NCI-H526 (cell line): ENCODE results near the gene CALN1.

ENCODE experiments used
- DNase-seq, 2 experiments: peaks; one replicate each; lab custom pipeline; 2025; lab: John Stamatoyannopoulos, UW

CALN1 gene

GRCh38 chr7:72183835-72184234, 228.3 kb downstream of the CALN1 start:
- peak in 1 of 2 experiments; percentile 30 for DNase-seq

GRCh38 chr7:72182036-72182435, 230.1 kb downstream of the CALN1 start:
- no peak for DNase-seq

- no peak for DNase-seq
These were observed 235.3 kb downstream of the CALN1 start for GRCh38 chr7:72176875-72177274.

GRCh38 chr7:72170475-72170874, 241.7 kb downstream of the CALN1 start:
- no peak for DNase-seq

DNA sequence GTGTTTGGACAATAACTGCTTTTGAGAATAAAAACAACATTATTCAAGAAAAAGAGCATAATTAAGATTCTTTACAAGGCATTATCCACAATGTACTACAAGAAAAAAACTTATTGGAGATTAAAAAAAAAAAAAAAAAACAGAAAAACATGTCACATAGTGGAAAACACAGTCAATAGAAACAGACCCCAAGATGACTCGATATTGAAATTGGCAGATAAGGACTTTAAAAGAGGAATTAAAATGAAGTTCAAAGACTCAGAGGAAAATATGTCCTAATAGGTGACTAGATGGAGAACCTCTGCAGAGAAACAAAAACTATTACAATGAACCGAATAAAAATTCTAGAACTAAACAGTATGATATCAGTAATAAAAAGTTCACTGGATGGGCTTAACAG, 248.9 kb downstream of the CALN1 start:
- no peak for DNase-seq

- DNase-seq: no peak
These were observed 250.6 kb downstream of the CALN1 start for GRCh38 chr7:72161534-72161933.

GRCh38 chr7:72159911-72160310, 252.2 kb downstream of the CALN1 start:
- no peak for DNase-seq

GRCh38 chr7:72156671-72157070, 255.5 kb downstream of the CALN1 start:
- DNase-seq: no peak

- no peak for DNase-seq
These were observed 259.0 kb downstream of the CALN1 start for GRCh38 chr7:72153132-72153512.

GRCh38 chr7:72152161-72153131, 259.7 kb downstream of the CALN1 start:
- no peak for DNase-seq

DNA sequence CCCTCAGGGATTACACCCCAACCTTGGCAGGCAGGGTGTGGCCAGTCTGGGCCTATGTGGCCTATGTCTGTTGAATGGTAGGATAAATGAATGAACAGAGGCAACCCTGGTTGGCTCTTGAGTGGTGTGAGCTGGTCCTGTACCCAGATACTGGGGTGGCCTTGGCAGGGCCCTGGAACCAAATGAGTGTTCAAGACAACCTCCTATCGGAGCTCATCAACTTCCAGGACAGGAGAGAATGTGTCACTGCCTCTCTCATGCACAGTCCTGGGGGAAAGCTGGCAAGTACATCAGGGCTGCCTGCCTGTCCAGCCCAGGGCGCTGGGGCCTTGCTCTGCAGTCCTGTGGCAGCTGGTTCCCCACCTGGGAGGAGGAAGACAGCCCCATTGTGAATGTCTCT, 271.6 kb downstream of the CALN1 start:
- no peak for DNase-seq

- no peak for DNase-seq
These were observed 285.0 kb downstream of the CALN1 start for GRCh38 chr7:72127136-72127535.

DNA sequence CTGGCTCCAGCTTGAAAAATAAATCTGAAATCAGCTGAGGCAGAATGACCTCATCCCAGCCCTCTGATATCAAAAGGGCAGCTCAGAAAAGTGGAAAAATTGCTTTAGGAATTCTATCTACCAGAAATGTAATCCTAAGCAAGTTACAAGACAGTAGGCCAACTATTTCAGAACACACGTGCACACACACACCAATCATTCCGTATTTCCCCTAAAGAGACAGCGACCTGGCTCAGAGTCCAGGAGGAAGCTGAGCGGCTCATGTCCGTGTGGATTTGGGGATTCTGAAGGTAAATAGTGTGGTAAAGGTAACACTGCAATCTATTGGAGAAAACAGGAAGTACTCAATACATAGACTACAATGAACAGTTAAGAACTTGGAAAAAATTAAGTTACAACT, 288.2 kb downstream of the CALN1 start:
- DNase-seq: no peak

DNA sequence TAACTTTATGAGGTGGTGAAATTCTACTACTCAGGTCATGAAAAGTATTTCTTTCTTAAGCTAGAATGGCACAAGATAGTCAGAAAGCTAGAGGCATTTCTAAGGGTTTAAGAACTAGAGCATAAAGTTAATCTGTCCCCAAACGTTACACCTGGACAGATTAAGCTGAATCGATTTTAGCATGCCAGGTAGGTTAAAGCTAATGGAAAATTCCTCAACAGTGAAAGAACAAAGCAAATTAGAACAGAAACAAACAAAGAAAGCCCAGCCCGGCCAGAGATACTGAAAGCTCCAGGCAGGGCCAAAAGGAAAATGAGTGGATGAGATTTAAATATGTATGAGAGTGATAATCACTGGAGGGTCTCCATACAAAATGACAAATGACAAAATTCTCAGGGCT, 293.8 kb downstream of the CALN1 start:
- no peak for DNase-seq

DNA sequence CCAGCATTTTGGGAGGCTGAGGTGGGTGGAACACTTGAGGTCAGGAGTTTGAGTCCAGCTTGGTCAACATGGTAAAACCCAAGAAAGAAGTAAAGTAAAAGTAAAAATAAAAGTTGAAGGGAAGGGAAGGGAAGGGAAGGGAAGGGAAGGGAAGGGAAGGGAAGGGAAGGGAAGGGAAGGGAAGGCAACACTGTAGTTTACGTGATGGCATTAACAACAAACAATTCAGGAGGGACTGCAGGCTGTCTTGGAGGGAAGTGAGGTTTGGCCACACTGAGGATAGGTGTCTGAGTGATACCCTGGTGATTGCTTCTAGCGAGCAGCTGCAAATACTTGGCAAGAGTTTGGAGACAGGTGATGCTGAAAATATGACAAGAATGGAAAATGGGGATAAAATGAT, 298.0 kb downstream of the CALN1 start:
- DNase-seq: no peak

- DNase-seq: no peak
These were observed 299.1 kb downstream of the CALN1 start for GRCh38 chr7:72112992-72113391.

GRCh38 chr7:72112530-72112929, 299.6 kb downstream of the CALN1 start:
- no peak for DNase-seq

GRCh38 chr7:72111086-72111485, 301.1 kb downstream of the CALN1 start:
- no peak for DNase-seq

- DNase-seq: no peak
These were observed 302.6 kb downstream of the CALN1 start for GRCh38 chr7:72109566-72109965.

GRCh38 chr7:72106405-72106804, 305.7 kb downstream of the CALN1 start:
- DNase-seq: no peak

GRCh38 chr7:72101444-72101843, 310.7 kb downstream of the CALN1 start:
- no peak for DNase-seq

DNA sequence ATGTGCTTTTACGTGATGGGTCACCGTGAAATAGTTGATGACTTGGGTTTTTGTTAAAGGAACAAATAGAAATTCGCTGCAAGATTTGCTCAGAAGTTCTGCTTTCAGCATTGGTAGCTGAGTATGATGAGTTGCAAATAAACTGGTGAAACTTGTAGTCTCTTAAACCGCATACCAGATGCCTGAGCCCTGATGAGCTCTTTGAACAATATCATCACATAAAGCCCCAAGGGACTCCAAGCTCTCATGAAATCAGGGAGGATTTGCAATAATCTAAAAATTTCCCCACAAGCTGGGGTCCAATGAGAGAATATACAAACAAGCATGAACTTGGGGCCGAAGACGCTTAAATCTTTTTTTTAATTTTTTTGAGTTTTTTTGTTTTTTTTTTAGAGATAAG, 312.4 kb downstream of the CALN1 start:
- no peak for DNase-seq

GRCh38 chr7:72098807-72099580, 313.1 kb downstream of the CALN1 start:
- DNase-seq: no peak
